ENCODE measurements around the gene LY6G6D.

DNA sequence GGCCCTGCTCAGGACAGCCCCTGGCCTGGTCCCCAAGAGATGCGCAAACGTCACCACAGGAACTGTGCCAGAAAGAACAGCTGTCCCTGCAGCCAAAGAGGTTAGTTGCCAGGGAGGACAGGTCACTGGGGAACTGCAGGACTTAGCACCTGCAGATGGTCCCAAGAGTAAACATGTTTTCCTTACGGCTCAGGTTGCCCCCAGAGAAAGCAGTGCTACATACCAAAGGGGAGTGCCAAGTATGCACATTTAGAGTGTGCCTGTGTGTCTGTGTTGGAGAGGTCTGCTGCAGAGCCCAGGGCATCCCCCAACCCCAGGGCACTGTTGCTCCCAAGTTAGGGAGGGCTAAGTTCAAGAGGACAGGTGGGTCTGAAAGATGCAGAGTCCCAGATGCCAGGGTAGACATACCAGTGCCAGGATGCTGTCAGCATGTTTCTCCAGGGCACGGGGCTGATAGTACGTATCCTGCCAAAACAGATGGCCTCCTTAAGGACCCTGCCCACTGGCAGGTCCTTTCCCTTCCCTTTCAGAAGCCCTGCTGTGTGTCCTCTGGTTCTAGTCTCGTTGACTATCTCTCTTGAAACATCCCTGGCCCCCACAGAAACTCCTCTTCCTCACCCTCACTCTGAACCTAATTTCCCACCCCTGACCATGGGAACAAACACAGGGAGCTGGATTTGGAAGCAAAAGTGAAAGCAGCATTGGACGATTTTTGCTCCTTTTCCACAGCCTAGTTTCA lies 13.3 kb upstream of the LY6G6D start:
- TF ChIP-seq, protein P1, sequence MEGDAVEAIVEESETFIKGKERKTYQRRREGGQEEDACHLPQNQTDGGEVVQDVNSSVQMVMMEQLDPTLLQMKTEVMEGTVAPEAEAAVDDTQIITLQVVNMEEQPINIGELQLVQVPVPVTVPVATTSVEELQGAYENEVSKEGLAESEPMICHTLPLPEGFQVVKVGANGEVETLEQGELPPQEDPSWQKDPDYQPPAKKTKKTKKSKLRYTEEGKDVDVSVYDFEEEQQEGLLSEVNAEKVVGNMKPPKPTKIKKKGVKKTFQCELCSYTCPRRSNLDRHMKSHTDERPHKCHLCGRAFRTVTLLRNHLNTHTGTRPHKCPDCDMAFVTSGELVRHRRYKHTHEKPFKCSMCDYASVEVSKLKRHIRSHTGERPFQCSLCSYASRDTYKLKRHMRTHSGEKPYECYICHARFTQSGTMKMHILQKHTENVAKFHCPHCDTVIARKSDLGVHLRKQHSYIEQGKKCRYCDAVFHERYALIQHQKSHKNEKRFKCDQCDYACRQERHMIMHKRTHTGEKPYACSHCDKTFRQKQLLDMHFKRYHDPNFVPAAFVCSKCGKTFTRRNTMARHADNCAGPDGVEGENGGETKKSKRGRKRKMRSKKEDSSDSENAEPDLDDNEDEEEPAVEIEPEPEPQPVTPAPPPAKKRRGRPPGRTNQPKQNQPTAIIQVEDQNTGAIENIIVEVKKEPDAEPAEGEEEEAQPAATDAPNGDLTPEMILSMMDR (IDR thresholded peaks at IDR 0.05; ENCODE audit: low read depth, low read length) = no peak
- TF ChIP-seq EZH2phosphoT487 (IDR thresholded peaks at IDR 0.05; ENCODE audit: low read depth) = no peak

Measured in OCI-LY3 (cell line).